Dermis microvascular lymphatic vessel endothelial cell (primary cell): ENCODE data around the gene JAKMIP1. TPM values are rescaled to one million over a fixed set of nuclear protein-coding genes. Genes with fewer than 3 reads are reported as not detected.
"Not testable (repeated sequence)": the region's sequence is repeated elsewhere in the genome, so short reads cannot be mapped to it uniquely, and the experiment has no call there.

Experiments
- DNase-seq, 2 donors: peaks; one replicate each; pipeline versions ENCODE4 v3.0.0 to v3.0.0-alpha.2; 2010; ENCODE audit warnings: low read depth in 2 of 2
- total RNA-seq: library from RNA; depleted of rRNA; stranded (reverse); fragments of >200 nt; gene quantifications from 2 replicates; pipeline ENCODE4 v1.2.1, GENCODE V29; 2014

JAKMIP1 gene
- total RNA-seq, 1 donor from 2014 or later: not detected

- DNase-seq: no peak
Observed at GRCh38 chr4:5993876-5994811, 206.2 kb downstream of the JAKMIP1 start.

GRCh38 chr4:5993346-5993745 lies 207.0 kb downstream of the JAKMIP1 start:
- not testable (repeated sequence) for DNase-seq

DNA sequence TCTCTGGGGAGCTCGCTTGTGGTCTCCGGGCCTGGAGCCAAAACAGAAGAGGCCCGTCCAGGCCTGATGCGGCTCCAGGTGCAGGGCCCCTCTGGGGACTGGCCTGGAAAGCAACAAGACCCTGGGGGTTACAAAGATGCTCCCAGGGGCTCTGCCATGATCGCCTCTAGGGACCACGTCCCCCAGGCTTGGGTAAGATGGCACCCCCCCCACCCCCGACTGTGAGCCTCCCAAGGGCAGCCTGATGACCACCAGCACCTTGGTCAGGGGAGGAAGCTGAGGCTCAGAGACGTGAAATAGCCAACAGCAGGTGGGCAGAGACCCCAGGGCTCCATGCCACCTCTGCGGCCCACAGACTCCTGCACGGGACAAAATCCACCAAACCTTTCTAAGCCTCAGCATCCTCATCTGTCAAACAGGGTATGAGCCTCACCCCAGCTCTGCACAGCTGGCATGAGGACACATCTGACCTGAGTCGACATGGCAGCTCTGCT lies 207.5 kb downstream of the JAKMIP1 start:
- no peak for DNase-seq

- no peak for DNase-seq
Observed at GRCh38 chr4:5992171-5992827, 208.1 kb downstream of the JAKMIP1 start.

GRCh38 chr4:5991405-5991804 lies 208.9 kb downstream of the JAKMIP1 start:
- DNase-seq: no peak

GRCh38 chr4:5990446-5991160 lies 209.7 kb downstream of the JAKMIP1 start:
- DNase-seq: no peak

GRCh38 chr4:5989236-5990225 lies 210.8 kb downstream of the JAKMIP1 start:
- DNase-seq: no peak

DNA sequence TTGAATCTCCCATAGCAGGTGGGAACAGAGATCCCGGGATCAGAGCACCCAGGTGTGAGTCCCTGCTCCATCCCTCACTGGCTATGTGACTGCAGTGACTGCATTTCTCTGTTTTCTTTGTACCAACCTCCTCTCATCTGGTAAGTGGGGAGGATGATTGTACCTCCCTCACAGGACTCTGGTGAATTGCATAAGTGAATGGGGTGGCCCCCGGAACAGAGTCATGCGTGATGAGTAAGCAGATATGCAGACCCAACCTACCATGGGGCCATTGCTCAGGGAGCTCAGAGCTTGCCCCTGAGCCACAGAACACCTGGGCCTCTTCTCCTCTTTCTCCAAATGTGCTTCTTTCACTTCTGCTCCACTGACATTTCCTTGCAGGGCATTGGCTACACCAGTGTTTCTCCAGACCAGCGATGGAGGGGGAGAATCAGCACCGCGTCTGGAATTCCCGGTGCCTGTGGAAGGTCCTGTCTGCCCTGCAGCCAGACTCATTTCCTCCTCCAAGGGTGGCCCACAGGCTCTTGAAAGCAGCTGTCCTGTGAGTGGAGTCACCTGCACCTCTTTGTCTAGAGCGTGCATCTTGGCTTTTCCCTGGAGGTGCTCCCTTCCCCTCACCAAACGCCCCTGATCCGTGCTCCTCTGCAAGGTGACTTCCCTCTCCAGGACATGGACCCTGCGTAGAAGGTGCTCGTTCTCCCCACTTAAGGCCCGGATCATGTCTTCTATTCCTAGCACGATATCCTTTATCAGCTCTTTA lies 212.1 kb downstream of the JAKMIP1 start:
- DNase-seq: no peak

DNA sequence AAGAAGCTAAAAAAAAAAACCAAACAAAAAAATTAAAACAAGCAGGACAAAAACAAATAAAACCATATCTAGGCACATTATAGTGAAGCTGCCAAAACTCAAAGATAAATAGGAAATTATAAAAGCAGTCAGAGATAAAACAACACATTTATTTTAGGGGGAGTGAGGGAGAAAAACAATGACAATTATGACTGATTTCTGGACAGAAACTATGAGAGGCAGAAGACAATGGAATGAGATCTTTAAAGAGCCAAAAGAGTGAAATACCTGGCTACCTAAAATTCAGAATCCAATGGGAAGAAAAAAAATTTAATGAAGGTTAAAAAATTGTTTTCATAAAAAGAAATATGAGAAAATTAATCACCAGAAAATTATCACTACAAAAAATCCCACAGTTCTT lies 215.5 kb downstream of the JAKMIP1 start:
- DNase-seq: no peak

DNA sequence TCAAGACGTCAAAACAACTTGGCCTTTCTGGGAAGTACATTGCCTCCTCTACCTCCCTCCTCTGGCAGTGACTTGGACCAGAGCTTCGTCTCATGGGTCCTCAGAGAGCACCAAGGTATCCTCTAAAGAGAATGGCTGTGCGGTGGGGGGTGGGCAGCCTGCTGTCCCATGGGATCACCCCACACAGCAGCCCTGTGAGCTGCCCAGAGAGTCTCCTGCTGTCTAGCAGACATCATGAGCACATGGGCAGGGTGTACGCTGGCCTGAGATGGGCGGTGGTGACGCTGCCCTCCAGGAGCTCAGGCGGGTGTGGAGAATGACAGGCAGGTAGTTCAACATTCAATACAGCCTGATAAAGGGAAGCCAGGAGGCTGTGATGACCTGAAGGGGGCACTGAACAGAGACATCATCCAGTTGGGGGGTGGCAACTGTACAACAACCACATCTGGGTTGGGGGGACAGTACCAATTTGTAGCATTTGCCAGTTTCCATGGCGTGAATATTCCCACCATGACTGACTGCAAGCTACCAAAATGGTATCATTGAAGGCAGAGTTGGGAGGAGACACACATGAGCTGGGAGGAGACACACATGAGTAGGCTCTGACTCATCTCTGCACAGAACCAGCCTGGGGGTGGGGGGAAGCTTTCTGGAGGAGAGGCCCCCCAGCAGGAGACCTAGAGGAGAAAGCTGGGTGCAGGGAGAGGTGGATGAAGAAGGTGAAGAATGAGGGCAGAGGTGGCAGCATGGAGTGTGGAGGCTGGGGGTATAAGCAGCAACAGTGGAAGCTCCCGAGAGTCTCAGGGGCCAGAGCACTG lies 218.0 kb downstream of the JAKMIP1 start:
- DNase-seq: no peak

GRCh38 chr4:5980436-5981155 lies 219.8 kb downstream of the JAKMIP1 start:
- DNase-seq: peak in 1 of 2 donors; percentile 5

GRCh38 chr4:5979981-5980380 lies 220.4 kb downstream of the JAKMIP1 start:
- DNase-seq: peak; percentile 28 to 34

DNA sequence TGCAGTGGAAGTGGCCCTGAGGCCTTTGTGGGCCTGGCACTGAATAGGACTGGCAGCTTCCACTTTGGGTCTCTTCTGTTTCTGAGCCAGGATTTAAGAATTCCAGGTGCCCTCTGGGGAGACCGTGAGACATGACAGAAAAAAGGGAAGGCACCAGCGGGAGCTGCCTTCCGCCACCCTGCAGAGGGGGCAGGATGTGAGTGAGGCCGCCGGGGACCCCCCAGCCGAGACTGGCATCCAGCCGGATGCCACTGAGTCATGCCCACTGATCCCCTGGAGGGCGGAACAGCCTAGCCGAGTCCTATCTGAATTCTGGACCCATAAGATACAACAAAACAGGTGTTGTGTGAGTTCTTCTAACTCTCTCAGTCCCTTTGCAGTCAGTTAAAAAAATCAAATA lies 223.4 kb downstream of the JAKMIP1 start:
- DNase-seq: no peak

DNA sequence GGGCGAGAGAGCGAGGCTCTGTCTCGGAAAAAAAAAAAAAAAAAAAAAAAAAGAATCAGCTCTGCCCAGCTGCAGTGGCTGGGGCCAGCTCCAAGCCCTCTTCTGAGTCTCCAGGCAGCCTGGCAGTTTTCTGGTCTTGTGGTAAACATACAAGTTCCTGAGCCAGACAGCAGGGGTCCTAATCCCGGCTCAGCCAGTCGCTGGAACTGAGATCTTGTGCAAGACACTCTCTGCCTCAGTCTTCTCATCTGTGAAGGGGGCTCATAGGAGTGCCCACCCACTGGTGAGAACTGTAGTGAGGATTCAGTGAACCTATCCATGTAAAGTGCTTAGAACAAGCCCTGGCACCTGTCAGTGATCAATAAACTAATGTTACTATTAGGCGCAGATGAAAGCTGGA lies 223.9 kb downstream of the JAKMIP1 start:
- DNase-seq: no peak
